HepG2 (cell line): ENCODE data around the gene ATG9A. TPM values are rescaled to one million over a fixed set of nuclear protein-coding genes. Genes with fewer than 3 reads are reported as not detected.

Source experiments
- ARID2 ChIP-seq: sonication (generic); formaldehyde crosslinking; IDR thresholded peaks from 2 replicates; pipeline ENCODE4 v1.8.1; 2022; ENCODE audit warnings: mild to moderate bottlenecking, missing genetic modification reagents, borderline replicate concordance
- DPF2 ChIP-seq: sonication (generic); formaldehyde crosslinking; IDR thresholded peaks from 2 replicates; pipeline ENCODE4 v1.4.0; 2020; ENCODE audit warnings: mild to moderate bottlenecking, low read depth, missing genetic modification reagents, borderline replicate concordance
- DRAP1 ChIP-seq: IDR thresholded peaks from 2 replicates; pipeline ENCODE4 v1.6.1; 2016; ENCODE audit warnings: missing genetic modification reagents, missing compliant biosample characterization
- HDAC2 ChIP-seq: sonication (generic); formaldehyde crosslinking; IDR thresholded peaks from 2 replicates; pipeline ENCODE4 v1.4.0; 2020; ENCODE audit warnings: missing genetic modification reagents
- HNRNPH1 ChIP-seq: fragments of 200-400 bp; formaldehyde crosslinking; optimal IDR thresholded peaks from 2 replicates; pipeline ENCODE3; 2017; ENCODE audit warnings: mild to moderate bottlenecking, low read depth, low read length
- ISL2 ChIP-seq: sonication (generic); formaldehyde crosslinking; IDR thresholded peaks from 2 replicates; pipeline ENCODE4 v1.5.0; 2020; ENCODE audit warnings: missing genetic modification reagents
- MBNL3 ChIP-seq: fragments of 250-450 bp; sonication (Bioruptor Pico); conservative IDR thresholded peaks from 2 replicates; pipeline ENCODE4 v1.8.0; 2022; ENCODE audit warnings: mild to moderate bottlenecking, inconsistent platforms
- NFAT5 ChIP-seq: sonication (generic); formaldehyde crosslinking; IDR thresholded peaks from 2 replicates; pipeline ENCODE4 v1.4.0; 2020; ENCODE audit warnings: missing genetic modification reagents
- NR2F2 ChIP-seq: IDR thresholded peaks from 2 replicates; pipeline ENCODE4 v1.6.1; 2012; ENCODE audit warnings: low read depth, inconsistent platforms, borderline replicate concordance
- PPARG ChIP-seq: conservative IDR thresholded peaks from 2 replicates; pipeline ENCODE4 v1.6.1; 2016; ENCODE audit warnings: missing biosample characterization, missing genetic modification reagents
- SMARCC2 ChIP-seq: fragments of 450-650 bp; IDR thresholded peaks from 2 replicates; pipeline ENCODE4 v1.6.1; 2017; ENCODE audit warnings: antibody characterized with exemption, mild to moderate bottlenecking
- SMC3 ChIP-seq: IDR thresholded peaks from 2 replicates; pipeline ENCODE4 v1.6.1; 2011; ENCODE audit warnings: low read length, improper control_type of control experiment
- STAT6 ChIP-seq: sonication (generic); formaldehyde crosslinking; IDR thresholded peaks from 2 replicates; pipeline ENCODE4 v1.4.0; 2020; ENCODE audit warnings: missing genetic modification reagents, mild to moderate bottlenecking, borderline replicate concordance
- SUZ12 ChIP-seq: fragments of 150-350 bp; IDR thresholded peaks from 2 replicates; pipeline ENCODE4 v1.6.1; 2014; ENCODE audit warnings: low read depth, low read length
- ZBTB20 ChIP-seq: sonication (generic); formaldehyde crosslinking; IDR thresholded peaks from 2 replicates; pipeline ENCODE4 v1.8.1; 2023; ENCODE audit warnings: missing genetic modification reagents, low read depth, mild to moderate bottlenecking, borderline replicate concordance
- ZFP36L1 ChIP-seq: sonication (generic); formaldehyde crosslinking; IDR thresholded peaks from 2 replicates; pipeline ENCODE4 v1.8.0; 2022; ENCODE audit warnings: mild to moderate bottlenecking, missing genetic modification reagents, moderate library complexity
- ZNF10 ChIP-seq: sonication (generic); formaldehyde crosslinking; IDR thresholded peaks from 2 replicates; pipeline ENCODE4 v1.4.0; 2020; ENCODE audit warnings: mild to moderate bottlenecking, low read depth, missing genetic modification reagents, borderline replicate concordance
- ZNF264 ChIP-seq: sonication (generic); formaldehyde crosslinking; IDR thresholded peaks from 2 replicates; pipeline ENCODE4 v1.4.0; 2020; ENCODE audit warnings: missing genetic modification reagents
- ZNF549 ChIP-seq: sonication (generic); formaldehyde crosslinking; IDR thresholded peaks from 2 replicates; pipeline ENCODE4 v1.5.0; 2020; ENCODE audit warnings: missing genetic modification reagents
- ZNF597 ChIP-seq: sonication (generic); formaldehyde crosslinking; IDR thresholded peaks from 2 replicates; pipeline ENCODE4 v1.5.0; 2020; ENCODE audit warnings: missing genetic modification reagents
- ZSCAN29 ChIP-seq: sonication (generic); formaldehyde crosslinking; conservative IDR thresholded peaks from 2 replicates; pipeline ENCODE4 v1.4.0; 2020; ENCODE audit warnings: mild to moderate bottlenecking, missing genetic modification reagents
- polyA plus RNA-seq, 8 experiments: library from polyadenylated mRNA; depleted of rRNA in 3 of 8; stranded (reverse) in 7 of 8; unstranded in 1 of 8; fragments of >200 nt; fragmentation: Illumina TruSeq in 4 of 8; extraction: Trizol in 4 of 8; gene quantifications; 2 replicates each; pipeline versions ENCODE4 v1.2.1 to v1.2.3, GENCODE V29; 2011 to 2016; ENCODE audit warnings: low read depth in 4 of 8, missing spikeins in 1 of 8, mixed read lengths in 1 of 8; ENCODE audit not compliant: insufficient read depth in 1 of 8
- total RNA-seq, 5 experiments: library from RNA; depleted of rRNA; stranded (reverse); fragments of >200 nt; fragmentation: Illumina TruSeq; extraction: Trizol; gene quantifications; 2 replicates each; pipeline ENCODE4 v1.2.3, GENCODE V29; 2016; ENCODE audit warnings: low read depth in 1 of 5

ATG9A gene
- total and polyA plus RNA-seq, 2 of the 13 experiments (the other 11 are each of a cell fraction or from before 2014, with no cell fraction given): 35.0 to 131 TPM

GRCh38 chr2:219229305-219230058 is at the start of gene ATG9A, which contains the start of gene ANKZF1 (continued):
- TF ChIP-seq ZNF10 (CRISPR knock-in tag) (no peak), ARID2 (no peak), DRAP1 (CRISPR knock-in tag) (peak; percentile 86), ZNF264 (CRISPR knock-in tag) (peak; percentile 79; the same call in 1 of the 2 replicates), ZBTB20 (CRISPR knock-in tag) (peak; percentile 79), NFAT5 (CRISPR knock-in tag) (0 out of 2 replicates have a peak, but pooled peaks have one; percentile 47), HNRNPH1 (no peak), ZNF549 (CRISPR knock-in tag) (no peak), STAT6 (CRISPR knock-in tag) (no peak; the same call in 1 of the 2 replicates), SMC3 (no peak), ZFP36L1 (CRISPR knock-in tag) (peak; percentile 41; the same call in 1 of the 2 replicates), NR2F2 (no peak), SMARCC2 (no peak), DPF2 (no peak), PPARG (no peak), ISL2 (CRISPR knock-in tag) (no peak), ZSCAN29 (CRISPR knock-in tag) (no peak; the same call in 1 of the 2 replicates), MBNL3 (CRISPR knock-in tag) (no peak), HDAC2 (CRISPR knock-in tag) (peak; percentile 53; the same call in 1 of the 2 replicates), SUZ12 (no peak), ZNF597 (no peak)
